Breast epithelium (tissue), 3 donors: ENCODE measurements around the gene RTKN2.

Experiments used
- POLR2AphosphoS5 ChIP-seq, 3 donors: sonication (generic); formaldehyde crosslinking; IDR thresholded peaks; one replicate each; pipeline ENCODE4 v1.6.1; 2017; ENCODE audit warnings: antibody characterized with exemption in 3 of 3
- TF ChIP-seq, protein P1 (sequence below), 3 donors: fragments of 450-650 bp; IDR thresholded peaks; one replicate each; pipeline ENCODE4 v1.5.1; 2016 to 2017; ENCODE audit warnings: antibody characterized with exemption in 3 of 3, mild to moderate bottlenecking in 3 of 3, moderate library complexity in 3 of 3

DNA sequence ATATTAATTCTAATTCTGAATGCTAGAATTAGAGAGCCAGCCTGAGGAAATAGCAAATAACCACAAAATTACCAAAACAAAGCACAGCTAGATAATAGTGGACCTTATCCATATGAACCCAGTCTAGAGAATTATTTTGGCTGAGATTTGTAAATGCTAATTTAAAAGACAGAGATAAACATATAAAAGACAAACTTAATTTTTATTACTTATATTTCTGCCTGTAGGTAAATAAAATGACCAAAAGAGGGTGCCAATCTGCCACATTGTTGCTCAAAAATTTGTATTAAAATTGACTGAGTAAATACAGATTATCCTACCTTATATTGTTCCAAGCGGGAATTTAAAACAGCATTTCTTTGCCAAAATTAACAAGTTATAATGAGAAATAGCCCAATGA lies 20.2 kb downstream of the RTKN2 start:
- TF ChIP-seq, protein P1, sequence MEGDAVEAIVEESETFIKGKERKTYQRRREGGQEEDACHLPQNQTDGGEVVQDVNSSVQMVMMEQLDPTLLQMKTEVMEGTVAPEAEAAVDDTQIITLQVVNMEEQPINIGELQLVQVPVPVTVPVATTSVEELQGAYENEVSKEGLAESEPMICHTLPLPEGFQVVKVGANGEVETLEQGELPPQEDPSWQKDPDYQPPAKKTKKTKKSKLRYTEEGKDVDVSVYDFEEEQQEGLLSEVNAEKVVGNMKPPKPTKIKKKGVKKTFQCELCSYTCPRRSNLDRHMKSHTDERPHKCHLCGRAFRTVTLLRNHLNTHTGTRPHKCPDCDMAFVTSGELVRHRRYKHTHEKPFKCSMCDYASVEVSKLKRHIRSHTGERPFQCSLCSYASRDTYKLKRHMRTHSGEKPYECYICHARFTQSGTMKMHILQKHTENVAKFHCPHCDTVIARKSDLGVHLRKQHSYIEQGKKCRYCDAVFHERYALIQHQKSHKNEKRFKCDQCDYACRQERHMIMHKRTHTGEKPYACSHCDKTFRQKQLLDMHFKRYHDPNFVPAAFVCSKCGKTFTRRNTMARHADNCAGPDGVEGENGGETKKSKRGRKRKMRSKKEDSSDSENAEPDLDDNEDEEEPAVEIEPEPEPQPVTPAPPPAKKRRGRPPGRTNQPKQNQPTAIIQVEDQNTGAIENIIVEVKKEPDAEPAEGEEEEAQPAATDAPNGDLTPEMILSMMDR (IDR thresholded peaks at IDR 0.05) = no peak
- no peak for TF ChIP-seq POLR2AphosphoS5 (IDR thresholded peaks at IDR 0.05)
